ENCODE measurements around the gene KIFC1.

Gene KIFC1

DNA sequence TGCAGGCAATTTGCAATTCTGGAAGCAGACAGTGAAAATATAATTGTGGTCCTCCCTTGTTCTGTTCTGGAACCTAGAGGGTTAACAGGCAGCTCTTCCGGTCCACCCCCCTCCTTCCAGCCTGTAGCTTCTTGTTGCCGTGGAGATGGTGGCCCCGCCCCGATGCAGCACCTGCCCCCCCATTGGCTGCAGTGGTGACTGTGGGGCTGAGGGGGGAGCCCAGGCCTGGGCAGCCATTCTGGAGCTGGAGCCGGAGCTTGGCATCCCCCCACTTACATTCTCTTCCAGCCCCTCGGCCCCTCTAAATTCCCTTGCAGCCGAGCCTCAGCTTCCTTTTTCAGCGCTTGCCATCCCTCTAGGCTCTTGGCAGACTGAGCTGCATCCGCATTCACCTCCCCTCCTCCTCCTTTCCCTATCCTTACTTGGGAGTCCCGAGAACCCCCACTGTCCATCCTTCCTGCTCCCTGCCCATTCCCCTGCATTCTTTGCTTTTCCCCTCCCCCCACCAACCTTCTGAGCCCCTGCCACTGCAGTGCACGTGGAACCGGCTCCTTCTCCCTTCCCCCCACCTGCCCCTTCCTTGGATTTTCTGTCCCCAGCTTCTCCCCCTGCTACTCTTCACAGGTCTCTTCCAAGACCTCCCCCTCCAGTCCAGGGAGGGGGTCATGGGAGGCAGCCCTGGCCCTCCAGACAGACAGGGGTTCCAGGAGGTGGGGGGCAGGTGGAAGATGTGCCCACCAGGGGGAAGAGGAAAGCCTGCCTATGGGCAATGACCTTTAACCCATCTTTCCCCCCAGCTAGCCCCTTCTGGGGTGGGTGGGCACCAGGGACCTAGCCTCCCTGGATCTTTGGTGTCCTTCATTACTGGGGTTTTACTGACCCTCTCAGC is 39.6 kb downstream of the KIFC1 start:
- DNase-seq (ENCODE audit: insufficient read length, low spot score): peak; percentile 94
- no peak for TF ChIP-seq SPI1 (IDR thresholded peaks at IDR 0.05; ENCODE audit: low read depth, low read length)
- TF ChIP-seq TAF1 (IDR thresholded peaks at IDR 0.05; ENCODE audit: low read depth, low read length): 0 out of 2 replicates have a peak, but pooled peaks have one; percentile 7
- TF ChIP-seq POU2F2 (IDR thresholded peaks at IDR 0.05; ENCODE audit: low read depth, low read length): 0 out of 2 replicates have a peak, but pooled peaks have one; percentile 17
- peak; percentile 93 for FAIRE-seq

DNA sequence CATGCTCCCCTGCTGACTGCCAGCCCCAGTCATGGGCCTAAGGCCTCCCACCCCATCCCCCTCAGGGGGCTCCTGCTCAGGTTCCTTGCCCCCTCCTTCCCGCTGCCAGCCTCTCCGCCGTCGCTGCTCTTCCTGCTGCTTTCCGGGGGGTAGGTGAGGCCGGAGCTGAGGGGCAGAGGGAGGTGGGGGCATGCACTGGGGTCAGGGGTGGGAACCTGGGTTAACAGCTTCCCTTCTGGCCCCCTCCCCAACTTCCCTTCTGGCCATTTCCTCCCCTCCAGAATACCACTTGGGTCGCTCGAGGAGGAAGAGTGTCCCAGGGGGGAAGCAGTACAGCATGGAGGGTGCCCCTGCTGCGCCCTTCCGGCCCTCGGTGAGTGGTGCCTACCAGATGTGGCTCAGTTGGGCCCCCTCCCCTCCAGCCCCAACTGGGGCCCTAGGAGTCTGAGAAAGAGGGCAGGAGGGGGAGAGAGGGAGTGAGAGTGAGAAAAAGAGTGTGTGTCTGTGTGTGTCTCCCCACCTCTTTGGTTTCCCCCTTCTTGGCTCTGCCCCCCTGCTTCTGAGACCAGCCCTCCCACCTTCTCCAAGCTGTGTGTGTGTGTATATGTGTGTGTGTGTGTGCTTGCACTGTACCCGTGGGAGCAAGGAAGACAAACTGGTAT is 40.4 kb downstream of the KIFC1 start:
- no peak for TF ChIP-seq PAX5 (IDR thresholded peaks at IDR 0.05; ENCODE audit: insufficient read depth, low read length, severe bottlenecking)
- FAIRE-seq: no peak
- no peak for DNase-seq (ENCODE audit: insufficient read length, low spot score)

DNA sequence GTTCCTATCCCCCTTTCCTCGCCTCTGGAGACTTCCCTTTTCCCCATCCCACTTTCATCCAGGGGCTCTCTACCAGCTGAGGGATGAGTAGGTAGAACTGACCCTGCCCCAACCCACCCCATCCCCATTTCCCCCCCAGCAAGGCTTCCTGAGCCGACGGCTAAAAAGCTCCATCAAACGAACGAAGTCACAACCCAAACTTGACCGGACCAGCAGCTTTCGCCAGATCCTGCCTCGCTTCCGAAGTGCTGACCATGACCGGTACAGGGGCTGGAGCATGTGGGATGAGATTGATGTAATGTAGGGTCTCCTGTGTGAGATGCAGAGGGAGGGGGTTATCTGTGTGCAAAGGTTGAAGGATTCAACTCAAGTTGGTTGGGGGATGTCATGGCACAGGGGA is 40.9 kb downstream of the KIFC1 start:
- no peak for TF ChIP-seq POU2F2 (IDR thresholded peaks at IDR 0.05; ENCODE audit: low read depth, low read length)
- no peak for TF ChIP-seq TAF1 (IDR thresholded peaks at IDR 0.05; ENCODE audit: low read depth, low read length)
- TF ChIP-seq POLR2AphosphoS5 (IDR thresholded peaks at IDR 0.05; ENCODE audit: low read depth, low read length): no peak
- no peak for TF ChIP-seq PAX5 (IDR thresholded peaks at IDR 0.05; ENCODE audit: insufficient read depth, low read length, severe bottlenecking)
- no peak for TF ChIP-seq POLR2A (IDR thresholded peaks at IDR 0.05; ENCODE audit: low read depth, low read length)
- no peak for DNase-seq (ENCODE audit: insufficient read length, low spot score)
- no peak for FAIRE-seq

DNA sequence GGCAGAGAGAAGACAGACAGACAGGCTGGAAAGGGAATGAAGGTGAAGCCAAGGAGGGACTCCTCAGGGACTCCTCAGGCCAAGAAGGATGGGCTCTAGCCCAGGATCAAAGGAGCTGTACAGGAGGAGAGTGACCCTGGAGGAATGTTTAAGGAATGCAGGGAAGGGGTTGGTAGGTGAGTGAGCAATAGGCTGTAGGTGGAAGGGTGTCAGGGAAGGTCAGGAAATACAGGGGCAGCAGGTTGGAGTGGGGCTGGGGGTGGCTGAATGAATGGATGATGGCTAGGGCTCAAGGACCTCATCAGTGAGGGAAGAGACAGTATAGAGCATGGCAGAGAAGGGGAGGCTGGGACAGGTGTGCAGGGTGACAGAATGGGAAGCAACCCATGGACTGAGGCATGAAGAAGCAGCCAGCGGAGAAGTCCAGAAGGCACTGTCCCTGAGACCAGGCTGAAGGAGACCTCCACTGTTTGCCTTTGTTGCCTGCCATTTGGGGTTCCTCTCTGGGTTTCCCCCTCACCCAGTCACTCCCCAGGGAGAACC is 41.4 kb downstream of the KIFC1 start:
- DNase-seq (ENCODE audit: insufficient read length, low spot score) (no peak), FAIRE-seq (no peak)
- TF ChIP-seq TAF1 (IDR thresholded peaks at IDR 0.05; ENCODE audit: low read depth, low read length) (no peak), SPI1 (IDR thresholded peaks at IDR 0.05; ENCODE audit: low read depth, low read length) (no peak), POLR2A (IDR thresholded peaks at IDR 0.05; ENCODE audit: low read depth, low read length) (no peak), PAX5 (IDR thresholded peaks at IDR 0.05; ENCODE audit: insufficient read depth, low read length, severe bottlenecking) (no peak), POLR2AphosphoS5 (IDR thresholded peaks at IDR 0.05; ENCODE audit: low read depth, low read length) (no peak), POU2F2 (IDR thresholded peaks at IDR 0.05; ENCODE audit: low read depth, low read length) (no peak)

DNA sequence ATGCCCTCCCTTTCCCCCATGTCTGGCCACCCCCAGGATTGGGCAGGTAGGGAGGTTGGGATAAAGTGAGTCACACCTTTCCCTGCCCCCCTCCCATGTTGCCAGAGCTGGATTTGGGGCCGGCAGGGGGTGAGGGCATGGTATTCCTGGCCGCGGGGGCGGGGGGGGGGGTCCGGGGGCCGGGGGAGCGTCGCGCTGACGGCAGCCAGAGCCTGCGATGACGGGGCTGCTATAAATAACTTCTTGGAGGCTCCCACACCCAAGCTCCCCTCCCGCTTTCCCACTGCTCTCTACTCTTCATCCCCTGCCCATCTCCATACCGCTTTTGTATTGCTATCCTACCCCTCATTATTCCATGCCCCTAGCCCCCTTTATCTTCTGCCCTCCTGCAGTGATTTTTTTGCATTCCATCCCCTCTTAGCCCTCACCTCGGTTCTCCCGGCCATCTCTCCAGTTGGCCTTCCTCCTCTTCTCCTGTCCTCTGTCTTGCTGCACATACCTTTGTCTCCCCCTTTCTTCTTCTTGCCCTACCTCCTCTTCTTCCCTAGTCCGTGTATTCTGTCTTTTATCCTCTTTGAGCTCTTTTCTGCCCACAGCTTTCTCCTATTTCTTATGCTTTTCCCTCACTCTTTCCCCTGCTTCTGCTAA is 42.0 kb downstream of the KIFC1 start:
- FAIRE-seq: no peak
- DNase-seq (ENCODE audit: insufficient read length, low spot score): no peak
- no peak for TF ChIP-seq POU2F2 (IDR thresholded peaks at IDR 0.05; ENCODE audit: low read depth, low read length)
- no peak for TF ChIP-seq TAF1 (IDR thresholded peaks at IDR 0.05; ENCODE audit: low read depth, low read length)
- no peak for TF ChIP-seq PAX5 (IDR thresholded peaks at IDR 0.05; ENCODE audit: insufficient read depth, low read length, severe bottlenecking)
- no peak for TF ChIP-seq POLR2AphosphoS5 (IDR thresholded peaks at IDR 0.05; ENCODE audit: low read depth, low read length)
- no peak for TF ChIP-seq SPI1 (IDR thresholded peaks at IDR 0.05; ENCODE audit: low read depth, low read length)
- no peak for TF ChIP-seq POLR2A (IDR thresholded peaks at IDR 0.05; ENCODE audit: low read depth, low read length)

DNA sequence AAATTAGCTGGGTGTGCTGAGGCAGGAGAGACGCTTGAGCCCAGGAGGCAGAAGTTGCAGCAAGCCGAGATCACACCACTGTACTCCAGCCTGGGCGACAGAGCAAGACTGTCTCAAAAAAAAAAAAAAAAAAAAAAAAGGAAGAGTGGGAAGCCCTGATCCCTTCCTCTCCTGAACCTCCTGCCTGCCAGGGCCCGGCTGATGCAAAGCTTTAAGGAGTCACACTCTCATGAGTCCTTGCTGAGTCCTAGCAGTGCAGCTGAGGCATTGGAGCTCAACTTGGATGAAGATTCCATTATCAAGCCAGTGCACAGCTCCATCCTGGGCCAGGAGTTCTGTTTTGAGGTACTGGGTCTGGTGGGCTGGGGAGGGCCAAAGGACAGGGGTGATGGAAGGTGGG is 43.3 kb downstream of the KIFC1 start:
- FAIRE-seq: no peak
- DNase-seq (ENCODE audit: insufficient read length, low spot score): no peak
- no peak for TF ChIP-seq PAX5 (IDR thresholded peaks at IDR 0.05; ENCODE audit: insufficient read depth, low read length, severe bottlenecking)
- TF ChIP-seq POLR2A (IDR thresholded peaks at IDR 0.05; ENCODE audit: low read depth, low read length): no peak
- no peak for TF ChIP-seq TAF1 (IDR thresholded peaks at IDR 0.05; ENCODE audit: low read depth, low read length)
- TF ChIP-seq SPI1 (IDR thresholded peaks at IDR 0.05; ENCODE audit: low read depth, low read length): no peak

DNA sequence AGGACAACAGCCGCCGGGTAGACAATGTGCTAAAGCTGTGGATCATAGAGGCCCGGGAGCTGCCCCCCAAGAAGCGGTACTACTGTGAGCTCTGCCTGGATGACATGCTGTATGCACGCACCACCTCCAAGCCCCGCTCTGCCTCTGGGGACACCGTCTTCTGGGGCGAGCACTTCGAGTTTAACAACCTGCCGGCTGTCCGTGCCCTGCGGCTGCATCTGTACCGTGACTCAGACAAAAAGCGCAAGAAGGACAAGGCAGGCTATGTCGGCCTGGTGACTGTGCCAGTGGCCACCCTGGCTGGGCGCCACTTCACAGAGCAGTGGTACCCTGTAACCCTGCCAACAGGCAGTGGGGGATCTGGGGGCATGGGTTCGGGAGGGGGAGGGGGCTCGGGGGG is 46.0 kb downstream of the KIFC1 start:
- no peak for DNase-seq (ENCODE audit: insufficient read length, low spot score)
- no peak for TF ChIP-seq POLR2A (IDR thresholded peaks at IDR 0.05; ENCODE audit: low read depth, low read length)
- TF ChIP-seq POLR2AphosphoS5 (IDR thresholded peaks at IDR 0.05; ENCODE audit: low read depth, low read length): no peak
- no peak for TF ChIP-seq POU2F2 (IDR thresholded peaks at IDR 0.05; ENCODE audit: low read depth, low read length)
- no peak for TF ChIP-seq SPI1 (IDR thresholded peaks at IDR 0.05; ENCODE audit: low read depth, low read length)
- no peak for FAIRE-seq

DNA sequence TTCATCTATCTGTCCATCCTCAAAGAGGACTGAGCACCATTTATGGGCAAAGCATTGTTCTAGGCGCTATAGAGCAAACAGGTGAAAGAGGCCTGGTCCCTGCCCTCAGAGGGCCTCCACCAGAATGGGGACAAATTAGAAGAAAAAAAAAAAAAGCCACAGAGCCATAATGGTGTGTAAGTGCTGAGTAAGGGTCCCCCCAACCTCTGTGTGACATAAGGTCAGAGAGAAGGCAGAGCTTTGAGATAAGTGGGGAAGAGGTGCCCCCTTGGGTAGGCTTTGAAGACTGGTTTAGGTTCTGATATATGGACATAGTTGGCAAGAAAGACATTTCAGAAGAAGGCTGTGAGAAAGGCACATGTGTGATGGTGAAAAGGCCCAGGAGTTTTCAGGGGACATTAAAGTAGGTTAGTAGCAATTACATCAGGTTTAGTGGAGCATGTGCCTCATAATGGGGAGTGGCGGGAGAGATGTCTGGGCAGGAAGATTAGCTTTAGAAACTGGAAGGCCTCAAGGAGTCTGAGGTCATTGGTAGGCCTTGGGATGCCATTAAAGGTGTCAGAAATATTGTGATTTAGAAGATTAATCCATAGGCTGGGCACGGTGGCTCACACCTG is 47.5 kb downstream of the KIFC1 start:
- TF ChIP-seq PAX5 (IDR thresholded peaks at IDR 0.05; ENCODE audit: insufficient read depth, low read length, severe bottlenecking): no peak
- no peak for TF ChIP-seq POU2F2 (IDR thresholded peaks at IDR 0.05; ENCODE audit: low read depth, low read length)
- no peak for TF ChIP-seq POLR2AphosphoS5 (IDR thresholded peaks at IDR 0.05; ENCODE audit: low read depth, low read length)
- no peak for TF ChIP-seq TAF1 (IDR thresholded peaks at IDR 0.05; ENCODE audit: low read depth, low read length)
- FAIRE-seq: no peak
- DNase-seq (ENCODE audit: insufficient read length, low spot score): no peak

DNA sequence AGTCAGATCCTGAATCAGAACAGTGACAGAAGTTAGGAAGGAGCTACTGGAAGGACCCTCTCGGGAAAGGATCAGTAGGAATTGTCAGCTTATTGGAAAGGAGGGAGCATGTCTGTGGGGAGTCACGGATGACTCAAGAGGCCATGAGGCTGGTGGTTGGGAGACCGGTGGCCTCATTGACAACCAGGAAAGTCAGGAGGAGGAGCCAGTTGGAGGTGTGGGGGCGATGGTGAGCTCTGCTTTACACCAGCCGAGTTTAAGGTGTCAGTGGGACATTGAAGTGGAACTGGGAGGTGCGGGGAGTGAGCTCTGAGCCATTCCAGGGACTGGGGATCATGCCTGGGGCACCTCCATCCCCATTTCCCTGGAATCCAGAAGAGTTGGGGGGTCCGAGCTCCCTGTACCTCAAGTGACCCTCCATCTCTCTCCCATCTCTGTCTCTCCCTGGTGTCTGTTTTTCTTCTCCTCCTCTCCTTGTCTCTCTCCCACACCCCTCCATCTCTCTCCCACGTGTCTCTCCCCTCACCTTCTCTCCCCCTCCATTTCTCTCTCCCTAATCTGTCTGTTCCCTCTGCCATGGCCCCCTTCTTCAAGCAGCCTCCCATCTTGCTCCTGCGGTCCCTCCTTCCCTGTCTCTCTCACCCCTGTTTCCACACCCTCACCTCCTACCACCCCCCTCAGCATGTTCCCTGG is 48.5 kb downstream of the KIFC1 start:
- DNase-seq (ENCODE audit: insufficient read length, low spot score) (no peak), FAIRE-seq (no peak)
- TF ChIP-seq POLR2A (IDR thresholded peaks at IDR 0.05; ENCODE audit: low read depth, low read length) (no peak), POU2F2 (IDR thresholded peaks at IDR 0.05; ENCODE audit: low read depth, low read length) (no peak), SPI1 (IDR thresholded peaks at IDR 0.05; ENCODE audit: low read depth, low read length) (no peak), POLR2AphosphoS5 (IDR thresholded peaks at IDR 0.05; ENCODE audit: low read depth, low read length) (no peak), TAF1 (IDR thresholded peaks at IDR 0.05; ENCODE audit: low read depth, low read length) (no peak), PAX5 (IDR thresholded peaks at IDR 0.05; ENCODE audit: insufficient read depth, low read length, severe bottlenecking) (no peak)
